Measurements from ENCODE around the gene TJAP1. TPM values are rescaled to one million over a fixed set of nuclear protein-coding genes. Genes with fewer than 3 reads are reported as not detected.

Gene TJAP1
- polyA plus RNA-seq, 2 donors = 10.5 to 15.1 TPM

- no peak overlapping the region for H3K4me3 ChIP-seq (ENCODE audit: low read depth in 1 of 2, low read length in 2 of 2)
- WGBS, 2 donors = 24 to 27% methylated on average over 14 of the region's 14 CpGs
- H3K4me1 ChIP-seq (ENCODE audit: control insufficient read depth in 2 of 2, insufficient read depth in 2 of 2, low read length in 1 of 2) = peaks cover 0 to 13% of the 10 kb centered on the region in 2 donors
- H3K27ac ChIP-seq (ENCODE audit: low read depth in 2 of 2, low read length in 1 of 2) = no peak overlapping the region
- H3K9me3 ChIP-seq (ENCODE audit: control insufficient read depth in 2 of 2, insufficient read depth in 1 of 2, low read depth in 1 of 2, low read length in 1 of 2) = peaks cover 0 to 2% of the 10 kb centered on the region in 2 donors
- peaks cover 0 to 35% of the 10 kb centered on the region in 2 donors for H3K36me3 ChIP-seq (ENCODE audit: control insufficient read depth in 2 of 2, insufficient read depth in 2 of 2, low read length in 1 of 2)
- no peaks in the 10 kb centered on the region for H3K27me3 ChIP-seq (ENCODE audit: control insufficient read depth in 1 of 2, insufficient read depth in 2 of 2, low read length in 2 of 2)
Measured at GRCh38 chr6:43506667-43507471, 29.5 kb downstream of the TJAP1 start.

GRCh38 chr6:43508481-43509141, 31.2 kb downstream of the TJAP1 start:
- Histone ChIP-seq H3K27ac (ENCODE audit: low read depth in 2 of 2, low read length in 1 of 2) (no peak overlapping the region), H3K4me3 (ENCODE audit: low read depth in 1 of 2, low read length in 2 of 2) (no peak overlapping the region), H3K9me3 (ENCODE audit: control insufficient read depth in 2 of 2, insufficient read depth in 1 of 2, low read depth in 1 of 2, low read length in 1 of 2) (no peaks in the 10 kb centered on the region), H3K27me3 (ENCODE audit: control insufficient read depth in 1 of 2, insufficient read depth in 2 of 2, low read length in 2 of 2) (no peaks in the 10 kb centered on the region), H3K36me3 (ENCODE audit: control insufficient read depth in 2 of 2, insufficient read depth in 2 of 2, low read length in 1 of 2) (peaks cover 7 to 37% of the 10 kb centered on the region in 2 donors), H3K4me1 (ENCODE audit: control insufficient read depth in 2 of 2, insufficient read depth in 2 of 2, low read length in 1 of 2) (peaks cover 0 to 13% of the 10 kb centered on the region in 2 donors)
- WGBS, 2 donors = 64 to 68% methylated on average over 8 of the region's 8 CpGs

GRCh38 chr6:43509142-43509983, 32.0 kb downstream of the TJAP1 start:
- Histone ChIP-seq H3K4me3 (ENCODE audit: low read depth in 1 of 2, low read length in 2 of 2) (peak overlapping the region; percentile 51 to 71), H3K4me1 (ENCODE audit: control insufficient read depth in 2 of 2, insufficient read depth in 2 of 2, low read length in 1 of 2) (peaks cover 0 to 13% of the 10 kb centered on the region in 2 donors), H3K9me3 (ENCODE audit: control insufficient read depth in 2 of 2, insufficient read depth in 1 of 2, low read depth in 1 of 2, low read length in 1 of 2) (no peaks in the 10 kb centered on the region), H3K27me3 (ENCODE audit: control insufficient read depth in 1 of 2, insufficient read depth in 2 of 2, low read length in 2 of 2) (no peaks in the 10 kb centered on the region), H3K27ac (ENCODE audit: low read depth in 2 of 2, low read length in 1 of 2) (no peak overlapping the region), H3K36me3 (ENCODE audit: control insufficient read depth in 2 of 2, insufficient read depth in 2 of 2, low read length in 1 of 2) (peaks cover 7 to 37% of the 10 kb centered on the region in 2 donors)
- 8 to 11% methylated on average over 55 to 69 of the region's 69 CpGs for WGBS, 2 donors

GRCh38 chr6:43509984-43510826, 32.8 kb downstream of the TJAP1 start, which contains the start of gene LRRC73:
LRRC73 (minus strand) TSS chr6:43510346; CDS start chr6:43509785, 561 bp downstream.
- Histone ChIP-seq H3K27ac (ENCODE audit: low read depth in 2 of 2, low read length in 1 of 2) (peak within 1 kb of the TSS in 1 of 2 donors; percentile 85), H3K36me3 (ENCODE audit: control insufficient read depth in 2 of 2, insufficient read depth in 2 of 2, low read length in 1 of 2) (peaks cover 7 to 32% of the 10 kb centered on the region in 2 donors), H3K4me1 (ENCODE audit: control insufficient read depth in 2 of 2, insufficient read depth in 2 of 2, low read length in 1 of 2) (peaks cover 0 to 14% of the 10 kb centered on the region in 2 donors), H3K4me3 (ENCODE audit: low read depth in 1 of 2, low read length in 2 of 2) (peak within 1 kb of the TSS; percentile 51 to 71), H3K27me3 (ENCODE audit: control insufficient read depth in 1 of 2, insufficient read depth in 2 of 2, low read length in 2 of 2) (no peaks in the 10 kb centered on the region), H3K9me3 (ENCODE audit: control insufficient read depth in 2 of 2, insufficient read depth in 1 of 2, low read depth in 1 of 2, low read length in 1 of 2) (no peaks in the 10 kb centered on the region)
- WGBS, 2 donors = 4 to 13% methylated on average over 64 to 96 of the region's 96 CpGs

- H3K36me3 ChIP-seq (ENCODE audit: control insufficient read depth in 2 of 2, insufficient read depth in 2 of 2, low read length in 1 of 2) = peaks cover 7 to 28% of the 10 kb centered on the region in 2 donors
Measured at GRCh38 chr6:43510827-43511163, 33.4 kb downstream of the TJAP1 start.

GRCh38 chr6:43511824-43512415, 34.5 kb downstream of the TJAP1 start:
- peaks cover 7 to 28% of the 10 kb centered on the region in 2 donors for H3K36me3 ChIP-seq (ENCODE audit: control insufficient read depth in 2 of 2, insufficient read depth in 2 of 2, low read length in 1 of 2)
- WGBS, 2 donors = 86 to 89% methylated on average over 11 of the region's 11 CpGs
- no peaks in the 10 kb centered on the region for H3K9me3 ChIP-seq (ENCODE audit: control insufficient read depth in 2 of 2, insufficient read depth in 1 of 2, low read depth in 1 of 2, low read length in 1 of 2)
- no peak overlapping the region for H3K27ac ChIP-seq (ENCODE audit: low read depth in 2 of 2, low read length in 1 of 2)
- no peaks in the 10 kb centered on the region for H3K27me3 ChIP-seq (ENCODE audit: control insufficient read depth in 1 of 2, insufficient read depth in 2 of 2, low read length in 2 of 2)
- H3K4me3 ChIP-seq (ENCODE audit: low read depth in 1 of 2, low read length in 2 of 2) = no peak overlapping the region
- H3K4me1 ChIP-seq (ENCODE audit: control insufficient read depth in 2 of 2, insufficient read depth in 2 of 2, low read length in 1 of 2) = peaks cover 3 to 21% of the 10 kb centered on the region in 2 donors

More at GRCh38 chr6:43510827-43511163, 33.4 kb downstream of the TJAP1 start:
- H3K27ac ChIP-seq (ENCODE audit: low read depth in 2 of 2, low read length in 1 of 2) = peak overlapping the region in 1 of 2 donors; percentile 85
- 53 to 59% methylated on average over 10 of the region's 10 CpGs for WGBS, 2 donors
- peaks cover under 1 to 20% of the 10 kb centered on the region in 2 donors for H3K4me1 ChIP-seq (ENCODE audit: control insufficient read depth in 2 of 2, insufficient read depth in 2 of 2, low read length in 1 of 2)
- H3K9me3 ChIP-seq (ENCODE audit: control insufficient read depth in 2 of 2, insufficient read depth in 1 of 2, low read depth in 1 of 2, low read length in 1 of 2) = no peaks in the 10 kb centered on the region
- H3K27me3 ChIP-seq (ENCODE audit: control insufficient read depth in 1 of 2, insufficient read depth in 2 of 2, low read length in 2 of 2) = no peaks in the 10 kb centered on the region
- peak overlapping the region; percentile 51 to 71 for H3K4me3 ChIP-seq (ENCODE audit: low read depth in 1 of 2, low read length in 2 of 2)

- peaks cover 7 to 37% of the 10 kb centered on the region in 2 donors for H3K36me3 ChIP-seq (ENCODE audit: control insufficient read depth in 2 of 2, insufficient read depth in 2 of 2, low read length in 1 of 2)
- no peaks in the 10 kb centered on the region for H3K9me3 ChIP-seq (ENCODE audit: control insufficient read depth in 2 of 2, insufficient read depth in 1 of 2, low read depth in 1 of 2, low read length in 1 of 2)
- peaks cover 3 to 10% of the 10 kb centered on the region in 2 donors for H3K4me1 ChIP-seq (ENCODE audit: control insufficient read depth in 2 of 2, insufficient read depth in 2 of 2, low read length in 1 of 2)
- H3K27ac ChIP-seq (ENCODE audit: low read depth in 2 of 2, low read length in 1 of 2) = peak overlapping the region in 1 of 2 donors; percentile 86
- WGBS, 2 donors = 60 to 61% methylated on average over 9 of the region's 9 CpGs
- H3K4me3 ChIP-seq (ENCODE audit: low read depth in 1 of 2, low read length in 2 of 2) = peak overlapping the region; percentile 82 to 85
- H3K27me3 ChIP-seq (ENCODE audit: control insufficient read depth in 1 of 2, insufficient read depth in 2 of 2, low read length in 2 of 2) = no peaks in the 10 kb centered on the region
Measured at GRCh38 chr6:43515808-43516207, 38.4 kb downstream of the TJAP1 start.

- peaks cover 3 to 8% of the 10 kb centered on the region in 2 donors for H3K4me1 ChIP-seq (ENCODE audit: control insufficient read depth in 2 of 2, insufficient read depth in 2 of 2, low read length in 1 of 2)
- WGBS, 2 donors = 0 to 1% methylated on average over 10 of the region's 10 CpGs
- peak overlapping the region; percentile 82 to 86 for H3K27ac ChIP-seq (ENCODE audit: low read depth in 2 of 2, low read length in 1 of 2)
- peak overlapping the region; percentile 82 to 85 for H3K4me3 ChIP-seq (ENCODE audit: low read depth in 1 of 2, low read length in 2 of 2)
- peaks cover 7 to 42% of the 10 kb centered on the region in 2 donors for H3K36me3 ChIP-seq (ENCODE audit: control insufficient read depth in 2 of 2, insufficient read depth in 2 of 2, low read length in 1 of 2)
- no peaks in the 10 kb centered on the region for H3K9me3 ChIP-seq (ENCODE audit: control insufficient read depth in 2 of 2, insufficient read depth in 1 of 2, low read depth in 1 of 2, low read length in 1 of 2)
- H3K27me3 ChIP-seq (ENCODE audit: control insufficient read depth in 1 of 2, insufficient read depth in 2 of 2, low read length in 2 of 2) = no peaks in the 10 kb centered on the region
Measured at GRCh38 chr6:43516367-43516696, 39.0 kb downstream of the TJAP1 start.
